K562 (cell line): ENCODE results near the gene NRXN2. TPM values are rescaled to one million over a fixed set of nuclear protein-coding genes. Genes with fewer than 3 reads are reported as not detected.

Experiments used
- ATAC-seq: fragments of 200-7000 bp; cut with Tn5 transposase; 3 replicates; pipeline ENCODE4 v1.9.1; 2020; ENCODE audit warnings: moderate library complexity
- BruUV-seq: library from RNA; stranded (reverse); fragments of 400-500 nt; replicated peaks from 2 replicates; lab custom pipeline; 2021; lab: Mats Ljungman, UMichigan
- CTCF ChIA-PET: fragments of 300-600 bp; formaldehyde crosslinking; extraction: SDS; loops from one replicate; lab custom pipeline; 2021; ENCODE audit warnings: low intra/inter-chr PET ratio; lab: Yijun Ruan, JAX
- POLR2A ChIA-PET: fragments of 300-600, 350-650 bp; sonication (Branson Sonifier 250); formaldehyde crosslinking; extraction: SDS; loops from one replicate; lab custom pipeline; 2021; ENCODE audit warnings: antibody characterized with exemption, inconsistent platforms; lab: Yijun Ruan, JAX
- DNase-seq, 4 experiments: peaks; one replicate each; pipeline versions ENCODE4 v3.0.0 to v3.0.0-alpha.2; 2011 to 2018; ENCODE audit warnings: low spot score in 3 of 4, mixed read lengths in 3 of 4; ENCODE audit errors: extremely low read depth in 1 of 4
- FAIRE-seq: peaks from 2 replicates; lab custom pipeline; 2011; peaks lifted over from hg19 to GRCh38; lab: Jason Lieb, UNC
- H2AFZ ChIP-seq: 2 replicates; pipeline ENCODE4 v1.6.0; 2011; ENCODE audit warnings: low read depth, low read length, control low read depth, inconsistent platforms
- H3K27ac ChIP-seq: fragments of 200-600 bp; 3 replicates; pipeline ENCODE4 v1.8.0; 2011; ENCODE audit warnings: low read depth, mild to moderate bottlenecking, control low read depth, inconsistent platforms, low read length, moderate library complexity, mixed read lengths; ENCODE audit errors: extremely low read depth
- H3K27me3 ChIP-seq, 2 experiments: fragments of 300-600 bp in 1 of 2; 2 replicates in 1 of 2; 3 replicates in 1 of 2; pipeline versions ENCODE4 v1.6.0 to v1.8.0; 2011; ENCODE audit warnings: inconsistent platforms in 2 of 2, low read length in 2 of 2, mild to moderate bottlenecking in 1 of 2, mixed read lengths in 1 of 2, moderate library complexity in 1 of 2; ENCODE audit not compliant: control insufficient read depth in 2 of 2, insufficient read depth in 2 of 2
- H3K36me3 ChIP-seq: fragments of 300-600 bp; 3 replicates; pipeline ENCODE4 v1.8.0; 2011; ENCODE audit warnings: mild to moderate bottlenecking, low read length, inconsistent platforms; ENCODE audit not compliant: control insufficient read depth, insufficient read depth
- H3K4me1 ChIP-seq, 2 experiments: fragments of 200-600 bp in 1 of 2; replicated peaks in 1 of 2; 2 replicates in 1 of 2; 3 replicates in 1 of 2; pipeline versions ENCODE4 v1.5.1 to v1.8.0; 2011; ENCODE audit warnings: inconsistent platforms in 2 of 2, low read length in 2 of 2, mild to moderate bottlenecking in 1 of 2, mixed read lengths in 1 of 2, moderate library complexity in 1 of 2; ENCODE audit not compliant: control insufficient read depth in 2 of 2, insufficient read depth in 2 of 2
- H3K4me2 ChIP-seq: 2 replicates; pipeline ENCODE4 v1.6.1; 2011; ENCODE audit warnings: low read length, control low read depth, inconsistent platforms, mixed read lengths; ENCODE audit not compliant: insufficient read depth
- H3K4me3 ChIP-seq: fragments of 200-600 bp; sonication (generic), shearing (Covaris generic); 2 replicates; pipeline ENCODE4 v1.5.1; 2016; ENCODE audit warnings: control low read depth, inconsistent platforms
- H3K79me2 ChIP-seq: fragments of 200-600 bp; 3 replicates; pipeline ENCODE4 v1.8.0; 2011; ENCODE audit warnings: low read length, inconsistent platforms; ENCODE audit not compliant: control insufficient read depth, insufficient read depth
- H3K9ac ChIP-seq, 2 experiments: 2 replicates each; pipeline versions ENCODE4 v1.6.0 to v1.6.1; 2011; ENCODE audit warnings: low read depth in 2 of 2, low read length in 2 of 2, control low read depth in 1 of 2, inconsistent platforms in 1 of 2, mild to moderate bottlenecking in 1 of 2, mixed read lengths in 1 of 2; ENCODE audit not compliant: insufficient read depth in 1 of 2
- H3K9me1 ChIP-seq: one replicate; pipeline ENCODE4 v1.6.0; 2011; ENCODE audit warnings: inconsistent platforms, mild to moderate bottlenecking, low read length, moderate library complexity; ENCODE audit not compliant: control insufficient read depth, insufficient read depth
- H3K9me3 ChIP-seq: replicated peaks from 2 replicates; pipeline ENCODE4 v1.5.1; 2011; ENCODE audit warnings: low read depth, low read length, inconsistent platforms; ENCODE audit not compliant: control insufficient read depth, insufficient read depth
- H4K20me1 ChIP-seq: replicated peaks from 2 replicates; pipeline ENCODE4 v1.6.1; 2011; ENCODE audit warnings: low read length, inconsistent platforms, mixed read lengths; ENCODE audit not compliant: control insufficient read depth, insufficient read depth
- DLX4 ChIP-seq: fragments of 250-450 bp; sonication (Bioruptor Pico); IDR thresholded peaks from 2 replicates; pipeline ENCODE4 v1.6.1; 2021; ENCODE audit warnings: mild to moderate bottlenecking
- ELF2 ChIP-seq: fragments of 250-450 bp; sonication (Bioruptor Pico); IDR thresholded peaks from 2 replicates; pipeline ENCODE4 v1.5.0; 2021; ENCODE audit warnings: mild to moderate bottlenecking
- GABPB2 ChIP-seq: fragments of 250-450 bp; sonication (Bioruptor Pico); conservative IDR thresholded peaks from 2 replicates; pipeline ENCODE4 v1.5.1; 2021; ENCODE audit warnings: mild to moderate bottlenecking
- KDM4B ChIP-seq, 2 experiments: fragments of 450-650 bp in 1 of 2; sonication (generic) in 1 of 2; IDR thresholded peaks; 2 replicates each; pipeline ENCODE4 v1.6.1; 2016 to 2017; ENCODE audit warnings: borderline replicate concordance in 2 of 2, antibody characterized with exemption in 1 of 2, low read depth in 1 of 2, mild to moderate bottlenecking in 1 of 2
- NFIX ChIP-seq: fragments of 250-450 bp; sonication (Bioruptor Pico); IDR thresholded peaks from 2 replicates; pipeline ENCODE4 v1.4.0; 2020; ENCODE audit warnings: low read depth, mild to moderate bottlenecking, moderate library complexity
- NR1H2 ChIP-seq: sonication (generic); formaldehyde crosslinking; IDR thresholded peaks from 2 replicates; pipeline ENCODE4 v1.4.0; 2020; ENCODE audit warnings: mild to moderate bottlenecking, missing genetic modification reagents
- PKNOX1 ChIP-seq: fragments of 450-650 bp; IDR thresholded peaks from 2 replicates; pipeline ENCODE4 v1.6.1; 2016
- SAP30 ChIP-seq: fragments of 200-600 bp; sonication (generic); IDR thresholded peaks from 2 replicates; pipeline ENCODE4 v1.6.1; 2012; ENCODE audit warnings: borderline replicate concordance, low read depth, mild to moderate bottlenecking, moderate library complexity, low read length, control low read depth, inconsistent platforms; ENCODE audit not compliant: insufficient read depth, poor library complexity, severe bottlenecking
- TCF7 ChIP-seq: sonication (generic); IDR thresholded peaks from 2 replicates; pipeline ENCODE4 v1.6.1; 2016; ENCODE audit warnings: antibody characterized with exemption, borderline replicate concordance
- TOE1 ChIP-seq, 2 experiments: fragments of 450-650 bp in 1 of 2; sonication (generic) in 1 of 2; formaldehyde crosslinking in 1 of 2; IDR thresholded peaks; 2 replicates each; pipeline versions ENCODE4 v1.7.1 to v1.8.0; 2016 to 2022; ENCODE audit warnings: borderline replicate concordance in 2 of 2, mild to moderate bottlenecking in 2 of 2, antibody characterized with exemption in 1 of 2, inconsistent platforms in 1 of 2, low read depth in 1 of 2, missing genetic modification reagents in 1 of 2, moderate library complexity in 1 of 2
- TRIM24 ChIP-seq, 2 experiments: fragments of 450-650 bp; IDR thresholded peaks; 2 replicates each; pipeline ENCODE4 v1.6.1; 2016
- YY1 ChIP-seq, 3 experiments: IDR thresholded peaks; 2 replicates each; pipeline ENCODE4 v1.6.1; 2011; ENCODE audit warnings: low read length in 2 of 3, mild to moderate bottlenecking in 2 of 3, moderate library complexity in 2 of 3, borderline replicate concordance in 1 of 3, control low read depth in 1 of 3, low read depth in 1 of 3; ENCODE audit not compliant: insufficient read depth in 3 of 3, insufficient replicate concordance in 2 of 3, control insufficient read depth in 1 of 3, insufficient read length in 1 of 3; ENCODE audit errors: extremely low read depth in 1 of 3
- ZNF165 ChIP-seq: fragments of 250-450 bp; sonication (Bioruptor Pico); IDR thresholded peaks from 2 replicates; pipeline ENCODE4 v1.4.0; 2020; ENCODE audit warnings: borderline replicate concordance
- ZNF239 ChIP-seq: fragments of 250-450 bp; sonication (Bioruptor Pico); IDR thresholded peaks from 2 replicates; pipeline ENCODE4 v1.4.0; 2020; ENCODE audit warnings: mild to moderate bottlenecking
- ZNF589 ChIP-seq: fragments of 200-800 bp; sonication (Bioruptor generic); IDR thresholded peaks from 2 replicates; pipeline ENCODE4 v1.6.1; 2016; ENCODE audit warnings: low read depth, missing genetic modification characterization, missing compliant biosample characterization
- ZNF655 ChIP-seq: fragments of 250-450 bp; sonication (Bioruptor Pico); IDR thresholded peaks from 2 replicates; pipeline ENCODE4 v1.5.0; 2021
- ZZZ3 ChIP-seq: fragments of 450-650 bp; IDR thresholded peaks from 2 replicates; pipeline ENCODE4 v1.6.1; 2016; ENCODE audit warnings: antibody characterized with exemption, mild to moderate bottlenecking, moderate library complexity
- WGBS: fragments of 100-300 bp; shearing (Covaris generic); methylation state at CpG from one replicate; pipeline ENCODE4 v1.1.6; 2016; ENCODE audit warnings: low coverage, mixed read lengths; ENCODE audit not compliant: insufficient coverage; ENCODE audit errors: missing lambda C conversion rate; 5-methylcytosine and 5-hydroxymethylcytosine counted together
- in situ Hi-C: fragments of 300-500 bp; cut with MboI; formaldehyde crosslinking; loops from 4 replicates; pipeline ENCODE4 v1.15.0; 2018; ENCODE audit warnings: inconsistent platforms, mixed read lengths
- intact Hi-C: fragments of 100-400 bp; cut with micrococcal nuclease; formaldehyde crosslinking; loops from 2 replicates; pipeline ENCODE4 v1.14.2; 2022
- polyA plus RNA-seq, 8 experiments: library from polyadenylated mRNA; depleted of rRNA in 4 of 8; stranded (reverse) in 5 of 8; unstranded in 3 of 8; fragments of >200 nt; fragmentation: Nextera tagmentation in 2 of 8; fragmentation: Illumina TruSeq in 1 of 8; extraction: Ambion mirVana in 2 of 8; extraction: Trizol in 1 of 8; gene quantifications; 2 replicates each; pipeline versions ENCODE4 v1.2.1 to v1.2.3, GENCODE V29; 2011 to 2014; ENCODE audit warnings: inconsistent platforms in 1 of 8, missing spikeins in 1 of 8
- total RNA-seq, 7 experiments: library from RNA; depleted of rRNA in 6 of 7; stranded (reverse); fragments of >200 nt in 6 of 7; fragmentation: Illumina TruSeq in 2 of 7; extraction: Trizol in 2 of 7; gene quantifications; 2 replicates each; pipeline versions ENCODE4 v1.2.1 to v1.2.3, GENCODE V29; 2011 to 2021; ENCODE audit warnings: low replicate concordance in 1 of 7

Gene NRXN2
- total and polyA plus RNA-seq, 9 of the 15 experiments (the other 6 are each of a cell fraction or from before 2014, with no cell fraction given) = 0.07 to 0.47 (median 0.15) TPM; not detected in 4

GRCh38 chr11:64563966-64564365 is 159.0 kb downstream of the NRXN2 start:
- Histone ChIP-seq H3K9me1 (no peaks in the 10 kb centered on the region), H3K9me3 (no peaks in the 10 kb centered on the region), H2AFZ (no peak overlapping the region), H3K36me3 (no peaks in the 10 kb centered on the region), H3K9ac (no peak overlapping the region), H3K27ac (no peak overlapping the region), H3K27me3 (peaks cover 14 to 63% of the 10 kb centered on the region in 2 experiments; a peak in 4 of 5 replicates), H3K4me1 (peaks cover 0 to 43% of the 10 kb centered on the region in 2 experiments; a peak in 2 of 5 replicates), H3K4me2 (no peak overlapping the region), H3K4me3 (no peak overlapping the region), H3K79me2 (no peaks in the 10 kb centered on the region), H4K20me1 (peaks cover 9% of the 10 kb centered on the region; the same call in 1 of the 2 replicates)
- DNase-seq (no peak), ATAC-seq (no peak), FAIRE-seq (no peak)
- intact Hi-C loops (no loop called here), in situ Hi-C loops (no loop called here)
- 12% methylated on average over 11 of the region's 12 CpGs for WGBS
- BruUV-seq = no TSS peak
- ChIA-PET POLR2A (interaction anchor here (1.0 to 1.2 kb wide), 3 partner anchors 10 to 125 kb away, joined by 3 to 6 read pairs (median 3); no protein-coding TSS in a partner anchor), CTCF (no interaction called here)
- TF ChIP-seq ZNF655 = no peak
- TF ChIP-seq ZNF165 (CRISPR knock-in tag) = no peak
- TF ChIP-seq ZNF589 = no peak
- no peak for TF ChIP-seq DLX4 (CRISPR knock-in tag)
- no peak for TF ChIP-seq TRIM24 (IDR thresholded peaks at IDR 0.05)
- TF ChIP-seq PKNOX1 = no peak
- TF ChIP-seq TCF7 = no peak
- no peak for TF ChIP-seq ZNF239
- no peak for TF ChIP-seq GABPB2
- no peak for TF ChIP-seq ZZZ3
- TF ChIP-seq NR1H2 (CRISPR knock-in tag) = no peak
- no peak for TF ChIP-seq KDM4B (IDR thresholded peaks at IDR 0.05; ENCODE audit: borderline replicate concordance in 2 of 2, low read depth in 1 of 2)
- no peak for TF ChIP-seq NFIX
- TF ChIP-seq ELF2 (CRISPR knock-in tag) = no peak
- no peak for TF ChIP-seq YY1 (IDR thresholded peaks at IDR 0.05; ENCODE audit: borderline replicate concordance in 1 of 3, control insufficient read depth in 1 of 3, extremely low read depth in 1 of 3, insufficient read depth in 3 of 3, insufficient read length in 1 of 3, insufficient replicate concordance in 2 of 3, low read depth in 1 of 3, low read length in 2 of 3)
- TF ChIP-seq SAP30 = no peak
- TF ChIP-seq TOE1 (IDR thresholded peaks at IDR 0.05; ENCODE audit: borderline replicate concordance) = no peak
- TF ChIP-seq TOE1 (CRISPR knock-in tag; IDR thresholded peaks at IDR 0.05; ENCODE audit: borderline replicate concordance, low read depth) = no peak
